ENCODE data around the gene MYG1. TPM values are rescaled to one million over a fixed set of nuclear protein-coding genes. Genes with fewer than 3 reads are reported as not detected.
A peak's percentile ranks its signal among the peaks of the same experiment; 100 is the strongest.

MYG1 gene
- total RNA-seq, 1 donor from 2014 or later, result 72.5 TPM

DNA sequence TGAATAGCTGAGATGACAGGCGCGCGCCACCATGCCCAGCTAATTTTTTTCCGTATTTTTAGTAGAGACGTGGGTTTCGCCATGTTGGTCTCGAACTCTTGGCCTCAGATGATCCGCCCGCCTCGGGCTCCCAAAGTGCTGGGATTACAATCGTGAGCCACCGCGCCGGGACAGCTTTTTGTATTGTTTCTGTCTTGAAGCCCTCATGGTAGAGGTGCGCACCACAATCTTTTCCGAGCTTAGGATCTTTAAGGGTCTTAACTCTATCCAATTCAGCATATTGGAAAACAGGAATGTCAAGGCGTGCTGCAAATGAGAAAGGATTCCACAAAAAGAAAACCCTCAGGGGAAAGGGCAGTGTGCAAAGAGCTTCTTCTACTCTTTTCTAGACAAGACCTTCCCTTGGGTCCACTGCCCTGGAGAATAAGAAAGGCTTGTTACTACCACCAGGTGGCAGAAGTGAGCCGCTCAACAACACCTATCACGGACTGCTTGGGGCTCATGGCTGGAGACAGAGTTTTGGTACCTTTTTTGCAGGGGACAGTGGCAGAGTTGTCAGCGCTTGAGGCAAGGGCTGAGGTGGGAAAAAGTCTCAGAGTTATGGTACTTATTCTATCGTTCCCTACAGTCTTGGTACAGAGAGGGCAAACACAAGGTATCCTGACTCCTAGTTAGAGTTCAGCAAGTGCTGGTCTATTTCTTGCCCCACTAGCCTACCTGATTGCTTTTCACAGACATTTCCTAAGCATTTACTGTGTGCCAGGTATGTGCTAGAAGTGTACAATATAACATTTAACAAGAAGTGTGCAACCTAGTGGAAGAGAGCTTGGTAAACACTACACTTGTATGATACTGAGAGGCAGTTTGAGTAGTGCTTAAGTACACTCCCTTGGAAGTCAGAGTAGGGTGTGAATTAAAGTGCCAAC is 53.1 kb downstream of the MYG1 start:
- Mint-ChIP-seq H3K4me3 (ENCODE audit: unreplicated experiment) (no peak overlapping the region), H3K27me3 (ENCODE audit: unreplicated experiment) (no peaks in the 10 kb centered on the region), H3K36me3 (ENCODE audit: unreplicated experiment) (no peaks in the 10 kb centered on the region), H3K9me3 (ENCODE audit: unreplicated experiment) (no peaks in the 10 kb centered on the region), H3K27ac (ENCODE audit: unreplicated experiment) (no peak overlapping the region), H3K4me1 (ENCODE audit: unreplicated experiment) (peaks cover 7% of the 10 kb centered on the region)
- DNase-seq (ENCODE audit: extremely low spot score, unreplicated experiment), result peak; percentile 90
- TF ChIP-seq, protein P1, sequence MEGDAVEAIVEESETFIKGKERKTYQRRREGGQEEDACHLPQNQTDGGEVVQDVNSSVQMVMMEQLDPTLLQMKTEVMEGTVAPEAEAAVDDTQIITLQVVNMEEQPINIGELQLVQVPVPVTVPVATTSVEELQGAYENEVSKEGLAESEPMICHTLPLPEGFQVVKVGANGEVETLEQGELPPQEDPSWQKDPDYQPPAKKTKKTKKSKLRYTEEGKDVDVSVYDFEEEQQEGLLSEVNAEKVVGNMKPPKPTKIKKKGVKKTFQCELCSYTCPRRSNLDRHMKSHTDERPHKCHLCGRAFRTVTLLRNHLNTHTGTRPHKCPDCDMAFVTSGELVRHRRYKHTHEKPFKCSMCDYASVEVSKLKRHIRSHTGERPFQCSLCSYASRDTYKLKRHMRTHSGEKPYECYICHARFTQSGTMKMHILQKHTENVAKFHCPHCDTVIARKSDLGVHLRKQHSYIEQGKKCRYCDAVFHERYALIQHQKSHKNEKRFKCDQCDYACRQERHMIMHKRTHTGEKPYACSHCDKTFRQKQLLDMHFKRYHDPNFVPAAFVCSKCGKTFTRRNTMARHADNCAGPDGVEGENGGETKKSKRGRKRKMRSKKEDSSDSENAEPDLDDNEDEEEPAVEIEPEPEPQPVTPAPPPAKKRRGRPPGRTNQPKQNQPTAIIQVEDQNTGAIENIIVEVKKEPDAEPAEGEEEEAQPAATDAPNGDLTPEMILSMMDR (IDR thresholded peaks at IDR 0.05), result peak; percentile 92

DNA sequence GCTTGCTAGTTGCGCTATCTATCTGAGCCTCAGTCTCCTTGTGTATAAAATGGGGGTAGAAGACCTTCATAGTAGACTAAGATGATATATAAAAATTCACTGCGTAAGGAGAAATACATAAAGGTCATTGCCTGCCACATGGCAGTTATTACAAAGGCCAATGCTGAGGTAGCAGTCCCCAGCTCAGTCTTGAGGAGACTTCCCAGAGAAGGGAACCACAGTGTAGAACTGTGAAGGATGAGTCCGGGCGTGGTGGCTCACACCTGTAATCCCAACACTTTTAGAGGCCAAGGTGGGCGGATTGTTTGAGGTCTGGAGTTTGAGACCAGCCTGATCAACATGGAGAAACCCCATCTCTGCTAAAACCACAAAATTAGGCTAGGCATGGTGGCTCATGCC is 53.8 kb downstream of the MYG1 start:
- no peak overlapping the region for H3K27ac Mint-ChIP-seq (ENCODE audit: unreplicated experiment)
- DNase-seq (ENCODE audit: extremely low spot score, unreplicated experiment), result no peak
- no peak overlapping the region for H3K4me3 Mint-ChIP-seq (ENCODE audit: unreplicated experiment)
- H3K9me3 Mint-ChIP-seq (ENCODE audit: unreplicated experiment), result no peaks in the 10 kb centered on the region
- TF ChIP-seq, protein P1 (IDR thresholded peaks at IDR 0.05), result no peak
- peaks cover 7% of the 10 kb centered on the region for H3K4me1 Mint-ChIP-seq (ENCODE audit: unreplicated experiment)
- no peaks in the 10 kb centered on the region for H3K27me3 Mint-ChIP-seq (ENCODE audit: unreplicated experiment)
- no peaks in the 10 kb centered on the region for H3K36me3 Mint-ChIP-seq (ENCODE audit: unreplicated experiment)

DNA sequence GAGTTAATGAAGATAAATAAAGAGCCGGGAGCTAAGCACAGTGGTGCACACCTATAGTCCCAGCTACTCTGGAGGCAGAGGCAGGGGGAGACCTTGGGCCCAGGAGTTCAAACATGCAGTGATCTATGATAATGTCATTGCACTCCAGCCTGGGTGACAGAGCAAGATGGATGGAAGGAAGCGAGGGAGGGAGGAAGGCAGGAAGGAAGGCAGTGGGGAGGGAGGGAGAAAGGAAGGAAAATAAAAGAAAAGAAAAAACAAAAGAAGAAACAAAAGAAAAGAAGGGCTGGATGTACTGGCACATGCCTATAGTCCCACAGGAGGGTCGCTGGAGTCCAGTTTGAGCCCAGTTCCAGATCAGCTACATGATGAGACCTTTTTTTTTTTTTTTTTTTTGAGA is 55.6 kb downstream of the MYG1 start:
- Mint-ChIP-seq H3K4me3 (ENCODE audit: unreplicated experiment) (no peak overlapping the region), H3K4me1 (ENCODE audit: unreplicated experiment) (peaks cover 5% of the 10 kb centered on the region), H3K9me3 (ENCODE audit: unreplicated experiment) (no peaks in the 10 kb centered on the region), H3K27ac (ENCODE audit: unreplicated experiment) (no peak overlapping the region), H3K36me3 (ENCODE audit: unreplicated experiment) (no peaks in the 10 kb centered on the region), H3K27me3 (ENCODE audit: unreplicated experiment) (no peaks in the 10 kb centered on the region)
- no peak for DNase-seq (ENCODE audit: extremely low spot score, unreplicated experiment)
- TF ChIP-seq, protein P1 (IDR thresholded peaks at IDR 0.05), result no peak

Other genes starting within 250 kb of the MYG1 start
- 107 and 116 TPM in 2 replicates for gene TNS2, start 249.6 kb upstream of the MYG1 start, total RNA-seq
- 28.3 and 29.0 TPM in 2 replicates for gene SPRYD3, start 220.3 kb upstream of the MYG1 start, total RNA-seq
- 18.8 and 22.3 TPM in 2 replicates for gene IGFBP6, start 202.0 kb upstream of the MYG1 start, total RNA-seq
- not detected in 2 replicates for gene SOAT2, start 196.2 kb upstream of the MYG1 start, total RNA-seq
- 39.6 and 55.4 TPM in 2 replicates for gene ZNF740, start 119.0 kb upstream of the MYG1 start, total RNA-seq
- gene CSAD, start 118.8 kb upstream of the MYG1 start, total RNA-seq, result 45.0 and 47.0 TPM in 2 replicates
- 0.83 TPM in 1 of 2 replicates, not detected in the other for gene ITGB7, start 92.4 kb upstream of the MYG1 start, total RNA-seq
- gene RARG, start 67.5 kb upstream of the MYG1 start, total RNA-seq, result 31.6 and 34.9 TPM in 2 replicates
- 7.6 and 8.6 TPM in 2 replicates for gene ESPL1, start 31.4 kb upstream of the MYG1 start, total RNA-seq
- gene PFDN5, start 4.2 kb upstream of the MYG1 start, total RNA-seq, result 394 and 396 TPM in 2 replicates
- 66.3 and 72.8 TPM in 2 replicates for gene AAAS, start 21.9 kb downstream of the MYG1 start, total RNA-seq
- gene SP7, start 36.7 kb downstream of the MYG1 start, total RNA-seq, result not detected in 2 replicates
- gene SP1, start 80.5 kb downstream of the MYG1 start, total RNA-seq, result 77.0 and 83.3 TPM in 2 replicates
- not detected in 2 replicates for gene AMHR2, start 124.2 kb downstream of the MYG1 start, total RNA-seq
- gene PRR13, start 142.0 kb downstream of the MYG1 start, total RNA-seq, result 102 and 105 TPM in 2 replicates
- 984 and 1,015 TPM in 2 replicates for gene PCBP2, start 152.4 kb downstream of the MYG1 start, total RNA-seq
- 47.7 and 51.8 TPM in 2 replicates for gene MAP3K12, start 199.8 kb downstream of the MYG1 start, total RNA-seq
- 33.9 and 38.8 TPM in 2 replicates for gene TARBP2, start 201.6 kb downstream of the MYG1 start, total RNA-seq
- gene NPFF, start 207.8 kb downstream of the MYG1 start, total RNA-seq, result not detected in 2 replicates

Data from osteocyte (in vitro differentiated cells).